Stimulated activated CD4-positive, alpha-beta T cell treated with anti-CD3 and anti-CD28 coated beads, TNF-alpha, amount 100 ng/mL, for 1 hour (primary cell): ENCODE data around the gene RPL12.
A peak's percentile ranks its signal among the peaks of the same experiment; 100 is the strongest.

ENCODE experiments used
- DNase-seq, 3 donors: peaks; one replicate each; pipeline ENCODE4 v3.0.0-alpha.2; 2020; ENCODE audit warnings: low read depth in 3 of 3, low spot score in 1 of 3

Gene RPL12

GRCh38 chr9:127444283-127444920 is 6.8 kb downstream of the RPL12 start:
- DNase-seq = no peak

- DNase-seq = no peak
Measured at GRCh38 chr9:127438394-127438793, 12.8 kb downstream of the RPL12 start.

- DNase-seq = no peak
Measured at GRCh38 chr9:127437497-127438264, 13.5 kb downstream of the RPL12 start.

- DNase-seq = no peak
Measured at GRCh38 chr9:127430415-127430814, 20.8 kb downstream of the RPL12 start.

- DNase-seq = no peak
Measured at GRCh38 chr9:127428348-127428747, 22.9 kb downstream of the RPL12 start.

GRCh38 chr9:127426756-127427155 is 24.4 kb downstream of the RPL12 start:
- no peak for DNase-seq

GRCh38 chr9:127424676-127424999 is 26.6 kb downstream of the RPL12 start:
- DNase-seq = no peak

GRCh38 chr9:127423934-127424675 is 27.1 kb downstream of the RPL12 start, which contains the start of gene ZNF79:
Gene ZNF79 (plus strand): TSS chr9:127424382. CDS start chr9:127424788, 406 bp downstream.
- DNase-seq = peak; percentile 61 to 86 (median 78)

- DNase-seq = no peak
Measured at GRCh38 chr9:127423476-127423933, 27.7 kb downstream of the RPL12 start.

GRCh38 chr9:127422787-127423186 is 28.4 kb downstream of the RPL12 start:
- DNase-seq = no peak

GRCh38 chr9:127422133-127422782 is 28.9 kb downstream of the RPL12 start:
- DNase-seq = no peak

- no peak for DNase-seq
Measured at GRCh38 chr9:127421057-127421456, 30.1 kb downstream of the RPL12 start.

GRCh38 chr9:127419348-127419747 is 31.9 kb downstream of the RPL12 start:
- no peak for DNase-seq

GRCh38 chr9:127418037-127418471 is 33.2 kb downstream of the RPL12 start:
- DNase-seq = peak in 1 of 3 donors; percentile 32

GRCh38 chr9:127417131-127418036 is 33.8 kb downstream of the RPL12 start:
- DNase-seq = no peak

- no peak for DNase-seq
Measured at GRCh38 chr9:127415657-127416056, 35.5 kb downstream of the RPL12 start.

GRCh38 chr9:127415141-127415540 is 36.1 kb downstream of the RPL12 start:
- DNase-seq = no peak

- DNase-seq = no peak
Measured at GRCh38 chr9:127411122-127411521, 40.1 kb downstream of the RPL12 start.

- no peak for DNase-seq
Measured at GRCh38 chr9:127407492-127407843, 43.7 kb downstream of the RPL12 start.

GRCh38 chr9:127406799-127407491 is 44.3 kb downstream of the RPL12 start:
- no peak for DNase-seq
